WTC11 (cell line): ENCODE data around the gene NECTIN4. TPM values are rescaled to one million over a fixed set of nuclear protein-coding genes. Genes with fewer than 3 reads are reported as not detected.
"Not testable (repeated sequence)": the region's sequence is repeated elsewhere in the genome, so short reads cannot be mapped to it uniquely, and the experiment has no call there.

Source experiments
- ATAC-seq: fragments of 200-7000 bp; cut with Tn5 transposase; 2 replicates; pipeline ENCODE4 v1.10.0; 2021; ENCODE audit warnings: mild to moderate bottlenecking, moderate library complexity
- CTCF ChIA-PET: fragments of 300-600 bp; sonication (Branson Sonifier 250); formaldehyde crosslinking; loops from one replicate; lab custom pipeline; 2021; ENCODE audit warnings: antibody characterized with exemption; lab: Charles Lee
- POLR2A ChIA-PET: fragments of 350-600 bp; sonication (Branson Sonifier 250); formaldehyde crosslinking; loops from one replicate; lab custom pipeline; 2021; ENCODE audit warnings: antibody characterized with exemption; lab: Charles Lee
- DNase-seq: peaks from one replicate; pipeline ENCODE4 v3.0.0; 2021; ENCODE audit warnings: low spot score
- H3K27ac Mint-ChIP-seq: 2 replicates; pipeline ENCODE4 v1.8.0; 2021; ENCODE audit warnings: mixed read lengths
- H3K27me3 Mint-ChIP-seq: 2 replicates; pipeline ENCODE4 v1.8.0; 2021; ENCODE audit warnings: low read depth, mild to moderate bottlenecking, moderate library complexity, mixed read lengths
- H3K36me3 Mint-ChIP-seq: 2 replicates; pipeline ENCODE4 v1.8.0; 2021; ENCODE audit warnings: mixed read lengths
- H3K4me1 Mint-ChIP-seq: 2 replicates; pipeline ENCODE4 v1.8.0; 2022; ENCODE audit warnings: mixed read lengths
- H3K4me3 Mint-ChIP-seq: 2 replicates; pipeline ENCODE4 v1.8.0; 2021; ENCODE audit warnings: mild to moderate bottlenecking, moderate library complexity, mixed read lengths
- H3K9me3 Mint-ChIP-seq: 2 replicates; pipeline ENCODE4 v1.8.0; 2021; ENCODE audit warnings: mixed read lengths
- ESRRA ChIP-seq: sonication (generic); formaldehyde crosslinking; IDR thresholded peaks from 2 replicates; pipeline ENCODE4 v1.8.1; 2022; ENCODE audit warnings: mild to moderate bottlenecking, missing genetic modification reagents, borderline replicate concordance
- FOXP1 ChIP-seq: sonication (generic); formaldehyde crosslinking; IDR thresholded peaks from 2 replicates; pipeline ENCODE4 v1.8.0; 2022; ENCODE audit warnings: missing genetic modification reagents, mild to moderate bottlenecking, moderate library complexity, borderline replicate concordance
- JUN ChIP-seq: sonication (generic); formaldehyde crosslinking; IDR thresholded peaks from 2 replicates; pipeline ENCODE4 v1.8.0; 2023; ENCODE audit warnings: mild to moderate bottlenecking, missing genetic modification reagents
- MXD4 ChIP-seq: fragments of 250-450 bp; sonication (Bioruptor Pico); IDR thresholded peaks from 2 replicates; pipeline ENCODE4 v1.8.0; 2021; ENCODE audit warnings: mild to moderate bottlenecking, moderate library complexity, borderline replicate concordance
- NFATC4 ChIP-seq: fragments of 250-450 bp; sonication (Bioruptor Pico); IDR thresholded peaks from 2 replicates; pipeline ENCODE4 v1.9.0; 2021; ENCODE audit warnings: mild to moderate bottlenecking
- NR2C2 ChIP-seq: sonication (generic); formaldehyde crosslinking; IDR thresholded peaks from 2 replicates; pipeline ENCODE4 v1.8.0; 2022; ENCODE audit warnings: mild to moderate bottlenecking, missing genetic modification reagents
- RORB ChIP-seq: fragments of 250-450 bp; sonication (Bioruptor Pico); IDR thresholded peaks from 2 replicates; pipeline ENCODE4 v1.9.0; 2021; ENCODE audit warnings: mild to moderate bottlenecking
- TCF7 ChIP-seq: sonication (generic); formaldehyde crosslinking; IDR thresholded peaks from 2 replicates; pipeline ENCODE4 v1.8.0; 2022; ENCODE audit warnings: mild to moderate bottlenecking, low read depth, missing genetic modification reagents, moderate library complexity
- TEAD4 ChIP-seq: sonication (generic); formaldehyde crosslinking; IDR thresholded peaks from 2 replicates; pipeline ENCODE4 v1.8.0; 2022; ENCODE audit warnings: mild to moderate bottlenecking, missing genetic modification reagents
- ZBTB21 ChIP-seq: sonication (generic); formaldehyde crosslinking; IDR thresholded peaks from 2 replicates; pipeline ENCODE4 v1.8.1; 2023; ENCODE audit warnings: mild to moderate bottlenecking, missing genetic modification reagents, borderline replicate concordance
- ZNF416 ChIP-seq: fragments of 250-450 bp; sonication (Bioruptor Pico); IDR thresholded peaks from 2 replicates; pipeline ENCODE4 v1.9.0; 2021; ENCODE audit warnings: mild to moderate bottlenecking, inconsistent platforms
- ZNF423 ChIP-seq: fragments of 250-450 bp; sonication (Bioruptor Pico); IDR thresholded peaks from 2 replicates; pipeline ENCODE4 v2.1.2; 2022; ENCODE audit warnings: mild to moderate bottlenecking, moderate library complexity
- total RNA-seq: library from RNA; stranded (reverse); gene quantifications from 3 replicates; pipeline ENCODE4 v1.2.3, GENCODE V29; 2021
- TF ChIP-seq, protein P1 (sequence below): sonication (generic); formaldehyde crosslinking; IDR thresholded peaks from 2 replicates; pipeline ENCODE4 v1.8.0; 2023; ENCODE audit warnings: mild to moderate bottlenecking, missing genetic modification reagents
- TF ChIP-seq, protein P2 (sequence below): sonication (generic); formaldehyde crosslinking; IDR thresholded peaks from 2 replicates; pipeline ENCODE4 v1.8.1; 2023; ENCODE audit warnings: mild to moderate bottlenecking, missing genetic modification reagents, moderate library complexity
- TF ChIP-seq, protein P3 (sequence below): sonication (generic); formaldehyde crosslinking; IDR thresholded peaks from 2 replicates; pipeline ENCODE4 v1.8.1; 2023; ENCODE audit warnings: mild to moderate bottlenecking, missing genetic modification reagents
- TF ChIP-seq, protein P4 (sequence below): fragments of 250-450 bp; sonication (Bioruptor Pico); conservative IDR thresholded peaks from 2 replicates; pipeline ENCODE4 v1.9.0; 2021; ENCODE audit warnings: mild to moderate bottlenecking
- TF ChIP-seq, protein P5 (sequence below): sonication (generic); formaldehyde crosslinking; IDR thresholded peaks from 2 replicates; pipeline ENCODE4 v1.8.0; 2023; ENCODE audit warnings: missing genetic modification reagents, mild to moderate bottlenecking, borderline replicate concordance

NECTIN4 gene
- total RNA-seq, 1 experiment from 2014 or later: 1.7 TPM

DNA sequence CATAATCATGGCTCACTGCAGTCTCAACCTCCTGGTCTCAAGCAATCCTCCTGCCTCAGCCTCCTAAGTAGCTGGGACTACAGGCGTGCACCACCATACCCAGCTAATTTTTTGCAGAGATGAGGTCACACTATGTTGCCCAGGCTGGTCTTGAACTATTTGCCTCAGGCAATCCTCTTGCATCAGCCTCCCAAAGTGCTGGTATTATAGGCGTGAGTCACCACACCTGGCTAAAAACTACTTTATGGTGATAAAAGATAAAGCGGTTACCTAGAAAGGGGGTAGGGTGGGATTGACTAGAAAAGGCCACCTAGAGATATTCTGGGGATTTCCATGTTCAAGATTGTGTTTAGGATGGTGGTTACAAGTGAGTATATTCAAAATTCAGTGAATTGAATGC is 55.6 kb downstream of the NECTIN4 start (continued):
- TF ChIP-seq, protein P1, sequence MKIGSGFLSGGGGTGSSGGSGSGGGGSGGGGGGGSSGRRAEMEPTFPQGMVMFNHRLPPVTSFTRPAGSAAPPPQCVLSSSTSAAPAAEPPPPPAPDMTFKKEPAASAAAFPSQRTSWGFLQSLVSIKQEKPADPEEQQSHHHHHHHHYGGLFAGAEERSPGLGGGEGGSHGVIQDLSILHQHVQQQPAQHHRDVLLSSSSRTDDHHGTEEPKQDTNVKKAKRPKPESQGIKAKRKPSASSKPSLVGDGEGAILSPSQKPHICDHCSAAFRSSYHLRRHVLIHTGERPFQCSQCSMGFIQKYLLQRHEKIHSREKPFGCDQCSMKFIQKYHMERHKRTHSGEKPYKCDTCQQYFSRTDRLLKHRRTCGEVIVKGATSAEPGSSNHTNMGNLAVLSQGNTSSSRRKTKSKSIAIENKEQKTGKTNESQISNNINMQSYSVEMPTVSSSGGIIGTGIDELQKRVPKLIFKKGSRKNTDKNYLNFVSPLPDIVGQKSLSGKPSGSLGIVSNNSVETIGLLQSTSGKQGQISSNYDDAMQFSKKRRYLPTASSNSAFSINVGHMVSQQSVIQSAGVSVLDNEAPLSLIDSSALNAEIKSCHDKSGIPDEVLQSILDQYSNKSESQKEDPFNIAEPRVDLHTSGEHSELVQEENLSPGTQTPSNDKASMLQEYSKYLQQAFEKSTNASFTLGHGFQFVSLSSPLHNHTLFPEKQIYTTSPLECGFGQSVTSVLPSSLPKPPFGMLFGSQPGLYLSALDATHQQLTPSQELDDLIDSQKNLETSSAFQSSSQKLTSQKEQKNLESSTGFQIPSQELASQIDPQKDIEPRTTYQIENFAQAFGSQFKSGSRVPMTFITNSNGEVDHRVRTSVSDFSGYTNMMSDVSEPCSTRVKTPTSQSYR (CRISPR knock-in tag): no peak
- TF ChIP-seq ZNF416 (CRISPR knock-in tag) (no peak), MXD4 (CRISPR knock-in tag) (no peak), ZBTB21 (CRISPR knock-in tag) (no peak), ESRRA (CRISPR knock-in tag) (no peak)

DNA sequence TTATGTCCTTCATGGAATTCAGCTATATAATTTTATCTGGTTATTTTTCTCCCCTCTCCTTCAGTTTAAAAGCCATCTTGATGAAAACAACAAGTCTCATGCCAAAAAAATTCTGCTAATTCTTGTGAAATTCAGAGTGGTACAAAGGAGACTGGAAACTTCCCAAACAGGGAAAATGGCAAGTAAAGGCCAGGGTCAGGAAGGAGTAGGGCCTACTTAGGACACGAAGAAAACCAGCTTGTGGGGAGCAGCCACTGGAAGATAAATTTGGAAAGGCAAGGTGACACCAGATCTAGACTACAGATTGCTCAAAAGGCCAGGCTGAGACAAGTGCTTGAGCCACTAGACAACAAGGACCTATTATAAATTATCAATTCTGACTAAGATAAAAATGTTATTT is 56.9 kb downstream of the NECTIN4 start:
- ChIA-PET POLR2A (interaction anchor here (3.7 kb wide), 1 partner anchor 11 kb away, joined by 15 read pairs; the partner anchor contains the start of gene F11R), CTCF (interaction anchor here (0.8 to 1.2 kb wide), 3 partner anchors 9 to 35 kb away, joined by 3 read pairs; no protein-coding TSS in a partner anchor)
- Mint-ChIP-seq H3K4me3 (no peak overlapping the region), H3K4me1 (peaks cover 20% of the 10 kb centered on the region), H3K27me3 (no peaks in the 10 kb centered on the region), H3K36me3 (peaks cover 17% of the 10 kb centered on the region), H3K27ac (no peak overlapping the region; the same call in 1 of the 2 replicates), H3K9me3 (peaks cover 6% of the 10 kb centered on the region; the same call in 1 of the 2 replicates)
- DNase-seq (no peak), ATAC-seq (no peak)
- TF ChIP-seq TEAD4 (no peak), JUN (CRISPR knock-in tag) (no peak), FOXP1 (no peak), ZNF423 (CRISPR knock-in tag) (no peak), NFATC4 (CRISPR knock-in tag) (no peak)
- TF ChIP-seq, protein P2, sequence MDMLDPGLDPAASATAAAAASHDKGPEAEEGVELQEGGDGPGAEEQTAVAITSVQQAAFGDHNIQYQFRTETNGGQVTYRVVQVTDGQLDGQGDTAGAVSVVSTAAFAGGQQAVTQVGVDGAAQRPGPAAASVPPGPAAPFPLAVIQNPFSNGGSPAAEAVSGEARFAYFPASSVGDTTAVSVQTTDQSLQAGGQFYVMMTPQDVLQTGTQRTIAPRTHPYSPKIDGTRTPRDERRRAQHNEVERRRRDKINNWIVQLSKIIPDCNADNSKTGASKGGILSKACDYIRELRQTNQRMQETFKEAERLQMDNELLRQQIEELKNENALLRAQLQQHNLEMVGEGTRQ (CRISPR knock-in tag): no peak
- TF ChIP-seq, protein P3, sequence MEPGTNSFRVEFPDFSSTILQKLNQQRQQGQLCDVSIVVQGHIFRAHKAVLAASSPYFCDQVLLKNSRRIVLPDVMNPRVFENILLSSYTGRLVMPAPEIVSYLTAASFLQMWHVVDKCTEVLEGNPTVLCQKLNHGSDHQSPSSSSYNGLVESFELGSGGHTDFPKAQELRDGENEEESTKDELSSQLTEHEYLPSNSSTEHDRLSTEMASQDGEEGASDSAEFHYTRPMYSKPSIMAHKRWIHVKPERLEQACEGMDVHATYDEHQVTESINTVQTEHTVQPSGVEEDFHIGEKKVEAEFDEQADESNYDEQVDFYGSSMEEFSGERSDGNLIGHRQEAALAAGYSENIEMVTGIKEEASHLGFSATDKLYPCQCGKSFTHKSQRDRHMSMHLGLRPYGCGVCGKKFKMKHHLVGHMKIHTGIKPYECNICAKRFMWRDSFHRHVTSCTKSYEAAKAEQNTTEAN (CRISPR knock-in tag): no peak
- TF ChIP-seq, protein P4, sequence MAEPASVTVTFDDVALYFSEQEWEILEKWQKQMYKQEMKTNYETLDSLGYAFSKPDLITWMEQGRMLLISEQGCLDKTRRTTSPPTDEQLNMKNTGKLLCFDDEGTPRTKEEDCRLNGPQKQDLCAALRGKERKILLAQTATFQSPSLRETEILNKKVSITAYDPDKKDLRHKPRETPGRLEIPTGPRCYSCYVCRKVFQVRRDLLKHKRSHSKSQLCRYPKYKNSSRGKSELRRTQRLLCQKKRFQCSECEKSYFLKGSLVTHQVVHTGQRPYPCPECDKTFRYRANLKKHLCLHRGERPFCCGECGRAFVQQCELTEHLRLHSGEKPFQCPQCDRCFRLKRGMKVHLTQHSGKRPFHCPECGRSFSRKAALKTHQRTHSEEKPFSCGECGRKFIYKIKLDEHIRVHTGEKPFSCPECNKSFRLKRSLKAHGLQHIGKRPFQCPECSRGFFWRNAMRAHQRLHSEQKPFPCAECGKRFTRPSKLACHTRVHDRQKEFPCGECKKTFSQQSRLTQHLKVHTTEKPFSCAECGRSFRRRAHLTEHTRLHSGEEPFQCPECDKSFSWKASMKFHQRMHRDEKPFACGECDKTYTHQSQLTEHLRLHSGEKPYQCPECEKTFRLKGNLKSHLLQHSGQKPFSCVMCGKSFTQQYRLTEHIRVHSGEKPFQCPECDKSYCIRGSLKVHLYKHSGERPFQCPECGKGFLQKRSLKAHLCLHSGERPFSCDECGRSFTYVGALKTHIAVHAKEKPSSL: no peak

DNA sequence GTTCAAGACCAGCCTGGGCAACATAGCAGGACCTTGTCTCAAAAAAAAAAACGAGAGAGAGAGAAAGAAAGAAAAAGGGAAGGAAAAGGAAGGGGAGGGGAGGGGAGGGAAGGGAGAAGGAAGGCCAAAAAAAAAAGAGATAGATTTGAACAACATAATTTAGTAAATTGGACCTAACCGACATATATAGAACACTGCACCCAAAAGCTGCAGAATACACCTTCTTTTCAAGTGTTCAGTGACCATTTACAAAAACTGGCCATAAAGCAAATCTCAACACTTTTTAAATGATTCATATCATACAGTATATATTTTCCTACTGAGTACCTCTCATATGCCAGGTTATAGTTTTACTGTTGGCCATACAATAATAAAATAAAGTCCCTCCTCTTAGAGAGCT is 57.5 kb downstream of the NECTIN4 start:
- Mint-ChIP-seq H3K36me3 (peaks cover 21% of the 10 kb centered on the region), H3K4me1 (peaks cover 18% of the 10 kb centered on the region), H3K27me3 (no peaks in the 10 kb centered on the region), H3K9me3 (peaks cover 6% of the 10 kb centered on the region; the same call in 1 of the 2 replicates), H3K27ac (no peak overlapping the region), H3K4me3 (no peak overlapping the region)
- ATAC-seq: no peak
- no peak for DNase-seq
- ChIA-PET CTCF (interaction anchor here (0.8 to 1.2 kb wide), 2 partner anchors 10 kb away, joined by 3 read pairs; no protein-coding TSS in a partner anchor), POLR2A (interaction anchor here (3.7 kb wide), 1 partner anchor 11 kb away, joined by 15 read pairs; the partner anchor contains the start of gene F11R)
- no peak for TF ChIP-seq RORB
- TF ChIP-seq NR2C2 (CRISPR knock-in tag): no peak
- TF ChIP-seq TCF7: no peak
- TF ChIP-seq, protein P2 (CRISPR knock-in tag): no peak
- TF ChIP-seq, protein P5, sequence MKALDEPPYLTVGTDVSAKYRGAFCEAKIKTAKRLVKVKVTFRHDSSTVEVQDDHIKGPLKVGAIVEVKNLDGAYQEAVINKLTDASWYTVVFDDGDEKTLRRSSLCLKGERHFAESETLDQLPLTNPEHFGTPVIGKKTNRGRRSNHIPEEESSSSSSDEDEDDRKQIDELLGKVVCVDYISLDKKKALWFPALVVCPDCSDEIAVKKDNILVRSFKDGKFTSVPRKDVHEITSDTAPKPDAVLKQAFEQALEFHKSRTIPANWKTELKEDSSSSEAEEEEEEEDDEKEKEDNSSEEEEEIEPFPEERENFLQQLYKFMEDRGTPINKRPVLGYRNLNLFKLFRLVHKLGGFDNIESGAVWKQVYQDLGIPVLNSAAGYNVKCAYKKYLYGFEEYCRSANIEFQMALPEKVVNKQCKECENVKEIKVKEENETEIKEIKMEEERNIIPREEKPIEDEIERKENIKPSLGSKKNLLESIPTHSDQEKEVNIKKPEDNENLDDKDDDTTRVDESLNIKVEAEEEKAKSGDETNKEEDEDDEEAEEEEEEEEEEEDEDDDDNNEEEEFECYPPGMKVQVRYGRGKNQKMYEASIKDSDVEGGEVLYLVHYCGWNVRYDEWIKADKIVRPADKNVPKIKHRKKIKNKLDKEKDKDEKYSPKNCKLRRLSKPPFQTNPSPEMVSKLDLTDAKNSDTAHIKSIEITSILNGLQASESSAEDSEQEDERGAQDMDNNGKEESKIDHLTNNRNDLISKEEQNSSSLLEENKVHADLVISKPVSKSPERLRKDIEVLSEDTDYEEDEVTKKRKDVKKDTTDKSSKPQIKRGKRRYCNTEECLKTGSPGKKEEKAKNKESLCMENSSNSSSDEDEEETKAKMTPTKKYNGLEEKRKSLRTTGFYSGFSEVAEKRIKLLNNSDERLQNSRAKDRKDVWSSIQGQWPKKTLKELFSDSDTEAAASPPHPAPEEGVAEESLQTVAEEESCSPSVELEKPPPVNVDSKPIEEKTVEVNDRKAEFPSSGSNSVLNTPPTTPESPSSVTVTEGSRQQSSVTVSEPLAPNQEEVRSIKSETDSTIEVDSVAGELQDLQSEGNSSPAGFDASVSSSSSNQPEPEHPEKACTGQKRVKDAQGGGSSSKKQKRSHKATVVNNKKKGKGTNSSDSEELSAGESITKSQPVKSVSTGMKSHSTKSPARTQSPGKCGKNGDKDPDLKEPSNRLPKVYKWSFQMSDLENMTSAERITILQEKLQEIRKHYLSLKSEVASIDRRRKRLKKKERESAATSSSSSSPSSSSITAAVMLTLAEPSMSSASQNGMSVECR: no peak

DNA sequence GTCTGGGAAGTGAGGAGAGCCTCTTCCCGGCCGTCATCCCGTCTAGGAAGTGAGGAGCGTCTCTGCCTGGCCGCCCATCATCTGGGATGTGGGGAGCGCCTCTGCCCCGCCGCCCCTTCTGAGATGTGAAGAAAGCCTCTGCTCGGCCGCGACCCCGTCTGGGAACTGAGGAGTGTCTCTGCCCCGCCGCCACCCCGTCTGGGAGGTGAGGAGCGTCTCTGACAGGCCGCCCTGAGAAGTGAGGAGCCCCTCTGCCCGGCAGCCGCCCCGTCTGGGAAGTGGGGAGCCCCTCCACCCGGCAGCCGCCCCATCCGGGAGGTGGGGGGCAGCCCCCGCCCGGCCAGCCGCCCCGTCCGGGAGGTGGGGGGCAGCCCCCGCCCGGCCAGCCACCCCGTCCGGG is 59.9 kb downstream of the NECTIN4 start:
- CTCF ChIA-PET, H3K4me3 Mint-ChIP-seq, DNase-seq, H3K4me1 Mint-ChIP-seq, ATAC-seq, POLR2A ChIA-PET, H3K9me3 Mint-ChIP-seq, H3K27me3 Mint-ChIP-seq, H3K27ac Mint-ChIP-seq: not testable (repeated sequence)
- H3K36me3 Mint-ChIP-seq: peaks cover 22% of the 10 kb centered on the region
